ENCODE measurements around the gene EPHB2.

DNA sequence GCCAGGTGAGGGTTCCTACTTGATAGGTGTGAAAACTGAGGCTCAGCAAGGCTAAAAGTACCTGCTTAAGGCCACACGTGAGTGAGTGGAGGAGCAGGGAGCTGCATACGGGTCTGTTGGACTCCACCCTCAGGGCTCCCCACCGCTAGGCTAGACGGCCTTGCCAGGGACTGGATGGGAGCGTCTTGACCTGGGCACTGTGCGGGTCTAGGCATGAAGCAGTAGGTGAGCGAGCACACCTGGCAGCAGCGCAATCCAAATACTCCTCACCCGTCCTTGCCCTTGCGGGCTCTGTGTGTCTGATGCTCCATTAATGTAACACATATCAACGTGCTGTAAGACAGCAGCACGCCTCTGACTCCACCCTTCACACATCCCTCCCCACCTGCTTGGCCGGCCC is 168.0 kb downstream of the EPHB2 start:
- TF ChIP-seq FOXM1 (CRISPR knock-in tag; IDR thresholded peaks at IDR 0.05) = no peak
- TF ChIP-seq ZC3H13 (CRISPR knock-in tag; IDR thresholded peaks at IDR 0.05) = no peak
- TF ChIP-seq RXRA (CRISPR knock-in tag; IDR thresholded peaks at IDR 0.05) = no peak
- no peak for TF ChIP-seq ZBTB46 (CRISPR knock-in tag; IDR thresholded peaks at IDR 0.05; ENCODE audit: borderline replicate concordance)
- no peak for TF ChIP-seq KAT2B (IDR thresholded peaks at IDR 0.05; ENCODE audit: borderline replicate concordance, low read depth, low read length)
- TF ChIP-seq FOSL1 (CRISPR knock-in tag; IDR thresholded peaks at IDR 0.05; ENCODE audit: borderline replicate concordance) = no peak
- no peak for TF ChIP-seq ZNF788 (CRISPR knock-in tag; IDR thresholded peaks at IDR 0.05; ENCODE audit: borderline replicate concordance)

Measured in HepG2 (cell line).